ENCODE data around the gene MS4A4A. TPM values are rescaled to one million over a fixed set of nuclear protein-coding genes. Genes with fewer than 3 reads are reported as not detected.

The MS4A4A gene
- total RNA-seq, 1 experiment from 2014 or later, result not detected

DNA sequence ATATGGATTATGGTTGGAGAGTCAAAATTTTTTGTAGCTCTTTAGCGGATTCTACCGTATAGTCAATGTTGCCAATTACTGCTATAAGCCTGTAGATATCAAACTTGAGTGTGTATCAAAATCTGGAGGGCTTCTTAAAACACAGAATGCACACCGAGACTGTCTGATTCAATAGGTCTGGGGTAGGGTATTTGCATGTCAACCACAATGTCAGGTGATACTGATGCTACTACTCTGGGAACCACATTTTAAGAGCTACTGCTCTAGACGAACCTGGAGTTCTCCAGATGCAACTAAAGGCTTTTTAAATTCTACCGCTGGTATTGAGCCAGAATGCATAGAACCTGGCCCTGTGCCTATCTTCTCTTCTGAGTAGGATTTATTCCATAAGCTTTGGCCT, 15.8 kb upstream of the MS4A4A start:
- Mint-ChIP-seq H3K9me3 (ENCODE audit: unreplicated experiment) (peaks cover 17% of the 10 kb centered on the region), H3K4me3 (ENCODE audit: unreplicated experiment) (no peak overlapping the region), H3K4me1 (ENCODE audit: low read depth, unreplicated experiment) (no peaks in the 10 kb centered on the region), H3K36me3 (ENCODE audit: insufficient read depth, unreplicated experiment) (no peaks in the 10 kb centered on the region), H3K27ac (ENCODE audit: unreplicated experiment) (no peak overlapping the region), H3K27me3 (ENCODE audit: insufficient read depth, unreplicated experiment) (peaks cover 15% of the 10 kb centered on the region)
- BruUV-seq (replicated peaks), result no TSS peak
- Histone ChIP-seq H3K9me3 (no peaks in the 10 kb centered on the region), H3K4me1 (no peaks in the 10 kb centered on the region), H3K27me3 (replicated peaks; ENCODE audit: control insufficient read depth, insufficient read depth, low read length) (no peaks in the 10 kb centered on the region; the same call in 1 of the 2 replicates), H3K36me3 (ENCODE audit: control insufficient read depth, insufficient read depth, low read length) (no peaks in the 10 kb centered on the region), H3K4me3 (ENCODE audit: low read depth, low read length) (no peak overlapping the region)
- ChIA-PET POLR2A (no interaction called here), CTCF (interaction anchor here (2.9 kb wide), 1 partner anchor 81 kb away, joined by 13 read pairs; no protein-coding TSS in a partner anchor)
- intact Hi-C loops (cut with micrococcal nuclease; ENCODE audit: unreplicated experiment), result loop anchor here (1.0 to 5.0 kb wide), 6 partner anchors 70 to 442 kb away; no protein-coding TSS in a partner anchor
- TF ChIP-seq CTCF (IDR thresholded peaks at IDR 0.05; ENCODE audit: insufficient read depth in 1 of 2, low read depth in 1 of 2, low read length in 1 of 2, severe bottlenecking in 1 of 2, unreplicated experiment in 1 of 2), result no peak
- DNase-seq, result no peak

GRCh38 chr11:60265373-60266214, 14.9 kb upstream of the MS4A4A start:
- H3K9me3 ChIP-seq, result peaks cover 5% of the 10 kb centered on the region; the same call in 1 of the 2 replicates
- Mint-ChIP-seq H3K27ac (ENCODE audit: unreplicated experiment) (no peak overlapping the region), H3K9me3 (ENCODE audit: unreplicated experiment) (peaks cover 7% of the 10 kb centered on the region), H3K27me3 (ENCODE audit: insufficient read depth, unreplicated experiment) (peaks cover 15% of the 10 kb centered on the region), H3K4me1 (ENCODE audit: low read depth, unreplicated experiment) (no peaks in the 10 kb centered on the region), H3K4me3 (ENCODE audit: unreplicated experiment) (no peak overlapping the region), H3K36me3 (ENCODE audit: insufficient read depth, unreplicated experiment) (no peaks in the 10 kb centered on the region)
- H3K4me3 ChIP-seq (ENCODE audit: low read depth, low read length), result no peak overlapping the region
- peak in 1 of 2 experiments; percentile 62 for DNase-seq
- POLR2A ChIA-PET, result no interaction called here
- TF ChIP-seq CTCF (IDR thresholded peaks at IDR 0.05; ENCODE audit: insufficient read depth in 1 of 2, low read depth in 1 of 2, low read length in 1 of 2, severe bottlenecking in 1 of 2, unreplicated experiment in 1 of 2), result peak; percentile 62 to 71
- H3K36me3 ChIP-seq (ENCODE audit: control insufficient read depth, insufficient read depth, low read length), result no peaks in the 10 kb centered on the region
- CTCF ChIA-PET, result interaction anchor here (0.6 to 2.9 kb wide), 5 partner anchors 65 to 353 kb away, joined by 3 to 13 read pairs (median 5); no protein-coding TSS in a partner anchor
- no TSS peak for BruUV-seq (replicated peaks)
- H3K27me3 ChIP-seq (replicated peaks; ENCODE audit: control insufficient read depth, insufficient read depth, low read length), result no peaks in the 10 kb centered on the region; the same call in 1 of the 2 replicates
- H3K4me1 ChIP-seq, result no peaks in the 10 kb centered on the region
- intact Hi-C loops (cut with micrococcal nuclease; ENCODE audit: unreplicated experiment), result loop anchor here (1.0 to 5.0 kb wide), 6 partner anchors 69 to 443 kb away; no protein-coding TSS in a partner anchor

DNA sequence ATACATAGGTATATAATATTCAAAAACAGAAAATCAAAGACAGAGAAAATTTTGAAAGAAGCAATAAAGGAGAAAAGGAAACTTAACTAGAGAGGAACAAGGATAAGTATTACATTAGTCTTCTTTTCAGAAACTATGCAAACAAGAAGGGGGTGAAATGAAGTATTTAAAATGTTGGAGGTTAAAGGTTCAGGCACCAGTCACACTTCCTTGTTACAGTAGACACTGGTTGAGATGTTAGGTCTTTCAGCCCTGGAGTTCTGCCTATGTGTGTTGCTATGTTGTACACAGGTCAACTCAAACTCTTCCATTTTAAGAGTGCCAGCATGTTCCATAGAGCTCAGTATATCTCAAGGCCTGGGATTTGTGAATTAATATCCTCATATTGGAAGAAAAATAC, 6.0 kb upstream of the MS4A4A start:
- Mint-ChIP-seq H3K9me3 (ENCODE audit: unreplicated experiment) (peaks cover 10% of the 10 kb centered on the region), H3K36me3 (ENCODE audit: insufficient read depth, unreplicated experiment) (no peaks in the 10 kb centered on the region), H3K27me3 (ENCODE audit: insufficient read depth, unreplicated experiment) (peaks cover 8% of the 10 kb centered on the region), H3K4me3 (ENCODE audit: unreplicated experiment) (no peak overlapping the region), H3K27ac (ENCODE audit: unreplicated experiment) (no peak overlapping the region), H3K4me1 (ENCODE audit: low read depth, unreplicated experiment) (no peaks in the 10 kb centered on the region)
- H3K27me3 ChIP-seq (replicated peaks; ENCODE audit: control insufficient read depth, insufficient read depth, low read length), result no peaks in the 10 kb centered on the region
- no peak overlapping the region for H3K4me3 ChIP-seq (ENCODE audit: low read depth, low read length)
- intact Hi-C loops (cut with micrococcal nuclease; ENCODE audit: unreplicated experiment), result no loop called here
- no peak for DNase-seq
- no peak for TF ChIP-seq CTCF (IDR thresholded peaks at IDR 0.05; ENCODE audit: insufficient read depth in 1 of 2, low read depth in 1 of 2, low read length in 1 of 2, severe bottlenecking in 1 of 2, unreplicated experiment in 1 of 2)
- no peaks in the 10 kb centered on the region for H3K36me3 ChIP-seq (ENCODE audit: control insufficient read depth, insufficient read depth, low read length)
- no peaks in the 10 kb centered on the region for H3K4me1 ChIP-seq
- no TSS peak for BruUV-seq (replicated peaks)
- POLR2A ChIA-PET, result no interaction called here
- peaks cover 5% of the 10 kb centered on the region; the same call in 1 of the 2 replicates for H3K9me3 ChIP-seq
- CTCF ChIA-PET, result interaction anchor here (0.6 kb wide), 1 partner anchor 68 kb away, joined by 3 read pairs; no protein-coding TSS in a partner anchor

Data from Caco-2 (cell line).